Brain microvascular endothelial cell (primary cell): Measurements from ENCODE around the gene FOXR1.
"Not testable (repeated sequence)": the region's sequence is repeated elsewhere in the genome, so short reads cannot be mapped to it uniquely, and the experiment has no call there.

Experiments used
- DNase-seq: peaks from one replicate; pipeline ENCODE4 v3.0.0-alpha.2; 2020
- H3K27ac ChIP-seq: fragments of 250-450 bp; sonication (Bioruptor Pico); 2 replicates; pipeline ENCODE4 v1.5.1; 2020; ENCODE audit warnings: mild to moderate bottlenecking, moderate library complexity
- H3K27me3 ChIP-seq: fragments of 250-450 bp; sonication (Bioruptor Pico); replicated peaks from 2 replicates; pipeline ENCODE4 v1.5.1; 2020; ENCODE audit warnings: mild to moderate bottlenecking
- H3K36me3 ChIP-seq: fragments of 250-450 bp; sonication (Bioruptor Pico); replicated peaks from 2 replicates; pipeline ENCODE4 v1.5.1; 2020; ENCODE audit warnings: mild to moderate bottlenecking
- H3K4me3 ChIP-seq: 2 replicates; pipeline ENCODE4 v1.5.1; 2011; ENCODE audit warnings: low read depth, mild to moderate bottlenecking, control low read depth, low read length, moderate library complexity
- in situ Hi-C: cut with HindIII; loops from 2 replicates; pipeline ENCODE4 v1.10.0; 2017; ENCODE audit warnings: low sequenced_read_pairs, low pct_ligation_motif_present
- TF ChIP-seq, protein P1 (sequence below): IDR thresholded peaks from 2 replicates; pipeline ENCODE4 v1.5.1; 2011; ENCODE audit warnings: low read depth, mild to moderate bottlenecking, moderate library complexity, low read length, control low read depth, inconsistent platforms; ENCODE audit errors: missing control alignments

Gene FOXR1

DNA sequence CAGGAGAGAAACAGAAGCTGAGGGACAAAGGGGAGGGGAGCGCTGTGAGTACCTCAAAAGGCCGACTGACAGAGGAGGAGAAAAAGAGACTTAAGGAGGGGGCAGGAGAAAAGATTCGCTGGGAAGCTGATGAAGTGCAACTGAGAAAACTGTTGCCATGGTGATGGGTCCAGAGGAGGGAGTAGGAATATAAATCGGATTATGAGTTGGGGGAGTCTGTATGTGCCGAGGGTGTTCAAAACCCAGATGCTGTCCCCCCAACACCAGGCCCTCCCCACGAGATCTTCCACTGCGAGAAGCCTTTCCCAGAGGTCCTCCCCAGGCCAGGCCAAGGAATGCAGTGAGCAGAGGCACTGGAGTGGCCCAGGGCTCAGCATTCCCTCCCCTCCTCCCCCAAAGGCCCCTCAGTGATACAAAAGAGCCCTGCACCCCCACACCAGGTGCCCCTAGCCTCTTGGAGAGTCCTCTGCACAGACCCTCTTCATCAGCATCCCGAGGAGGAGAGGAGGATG lies 32.1 kb upstream of the FOXR1 start:
- no peak overlapping the region for H3K27ac ChIP-seq
- H3K27me3 ChIP-seq, result no peaks in the 10 kb centered on the region
- DNase-seq, result no peak
- in situ Hi-C loops, result loop anchor here (25.0 kb wide), 1 partner anchor 227 kb away; no protein-coding TSS in a partner anchor
- TF ChIP-seq, protein P1, sequence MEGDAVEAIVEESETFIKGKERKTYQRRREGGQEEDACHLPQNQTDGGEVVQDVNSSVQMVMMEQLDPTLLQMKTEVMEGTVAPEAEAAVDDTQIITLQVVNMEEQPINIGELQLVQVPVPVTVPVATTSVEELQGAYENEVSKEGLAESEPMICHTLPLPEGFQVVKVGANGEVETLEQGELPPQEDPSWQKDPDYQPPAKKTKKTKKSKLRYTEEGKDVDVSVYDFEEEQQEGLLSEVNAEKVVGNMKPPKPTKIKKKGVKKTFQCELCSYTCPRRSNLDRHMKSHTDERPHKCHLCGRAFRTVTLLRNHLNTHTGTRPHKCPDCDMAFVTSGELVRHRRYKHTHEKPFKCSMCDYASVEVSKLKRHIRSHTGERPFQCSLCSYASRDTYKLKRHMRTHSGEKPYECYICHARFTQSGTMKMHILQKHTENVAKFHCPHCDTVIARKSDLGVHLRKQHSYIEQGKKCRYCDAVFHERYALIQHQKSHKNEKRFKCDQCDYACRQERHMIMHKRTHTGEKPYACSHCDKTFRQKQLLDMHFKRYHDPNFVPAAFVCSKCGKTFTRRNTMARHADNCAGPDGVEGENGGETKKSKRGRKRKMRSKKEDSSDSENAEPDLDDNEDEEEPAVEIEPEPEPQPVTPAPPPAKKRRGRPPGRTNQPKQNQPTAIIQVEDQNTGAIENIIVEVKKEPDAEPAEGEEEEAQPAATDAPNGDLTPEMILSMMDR, result no peak
- H3K4me3 ChIP-seq, result no peak overlapping the region
- no peaks in the 10 kb centered on the region for H3K36me3 ChIP-seq

DNA sequence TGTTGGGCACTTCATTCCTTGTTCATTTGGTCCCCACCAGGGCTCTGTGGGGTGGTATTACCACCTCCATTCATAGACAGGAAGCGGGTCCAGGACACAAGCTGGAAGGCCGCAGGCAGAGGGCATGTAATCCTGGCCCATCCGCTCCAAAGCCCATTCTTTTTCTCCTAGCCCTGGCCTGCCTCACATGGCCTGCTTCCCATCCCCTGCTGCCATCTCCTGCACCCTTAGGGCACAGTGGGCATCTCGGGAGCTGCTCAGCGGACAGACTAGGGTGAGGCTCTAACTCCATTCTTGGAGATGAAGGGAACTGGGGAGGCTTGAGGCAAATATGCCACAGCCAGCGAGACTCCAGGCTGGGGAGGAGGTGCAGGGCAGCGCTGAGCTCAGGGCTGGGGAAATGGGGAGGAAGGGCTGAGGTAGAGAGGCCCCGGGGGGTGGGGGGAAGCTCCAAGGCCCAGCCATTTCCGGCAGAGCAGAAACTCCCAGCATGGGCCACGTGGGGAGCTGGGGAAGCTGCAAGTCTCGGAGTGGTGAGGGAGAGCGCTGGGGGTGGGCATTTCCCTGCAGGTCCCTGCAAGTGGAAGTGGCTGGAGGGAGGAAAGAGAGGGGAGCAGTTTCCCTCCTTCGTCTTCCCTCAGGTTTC lies 31.5 kb upstream of the FOXR1 start:
- Histone ChIP-seq H3K4me3 (no peak overlapping the region), H3K27ac (no peak overlapping the region), H3K27me3 (no peaks in the 10 kb centered on the region), H3K36me3 (no peaks in the 10 kb centered on the region)
- in situ Hi-C loops, result loop anchor here (25.0 kb wide), 1 partner anchor 228 kb away; no protein-coding TSS in a partner anchor
- no peak for DNase-seq
- TF ChIP-seq, protein P1, result no peak

DNA sequence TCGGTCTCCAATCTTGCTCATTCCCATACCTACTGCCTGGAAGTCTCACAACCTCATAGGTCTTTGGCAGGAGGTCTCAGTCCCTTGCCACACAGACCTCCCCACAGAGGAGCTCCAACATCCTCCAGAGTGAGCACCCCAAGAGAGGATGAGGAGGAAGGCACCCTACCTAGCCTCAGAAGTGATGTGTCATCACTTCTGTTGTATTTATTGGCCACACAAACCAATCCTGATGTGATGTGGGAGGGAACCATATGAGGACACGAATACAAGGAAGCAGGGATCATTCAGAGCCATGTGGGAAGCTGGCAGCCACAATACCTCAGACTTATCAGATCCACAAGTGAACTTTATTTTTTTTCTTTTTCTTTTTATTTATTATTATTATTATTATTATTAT lies 24.5 kb upstream of the FOXR1 start:
- Histone ChIP-seq H3K27me3 (peaks cover 2% of the 10 kb centered on the region), H3K27ac (no peak overlapping the region), H3K36me3 (no peaks in the 10 kb centered on the region), H3K4me3 (no peak overlapping the region)
- DNase-seq, result no peak
- TF ChIP-seq, protein P1, result no peak
- in situ Hi-C loops, result loop anchor here (25.0 kb wide), 1 partner anchor 235 kb away; no protein-coding TSS in a partner anchor

DNA sequence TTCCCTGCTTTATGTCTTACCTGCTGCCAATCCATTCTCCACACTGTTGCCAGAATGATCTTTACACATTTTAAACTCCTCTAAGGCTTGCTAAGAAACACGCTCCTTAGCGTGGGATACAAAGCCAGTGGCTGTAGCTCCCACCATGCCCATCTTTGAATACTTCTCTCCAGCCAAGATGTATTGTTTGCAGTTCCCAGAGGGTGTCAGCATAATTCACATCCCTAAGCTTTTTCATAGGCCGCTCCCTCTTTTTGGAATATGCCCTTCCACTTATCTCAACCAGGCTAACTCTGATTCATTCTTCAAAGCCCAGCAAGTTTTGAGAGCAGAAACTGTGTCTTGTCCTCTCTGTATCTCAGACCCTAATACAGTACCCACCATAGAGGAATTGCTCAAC lies 23.6 kb upstream of the FOXR1 start:
- H3K27ac ChIP-seq, result no peak overlapping the region
- H3K4me3 ChIP-seq, result no peak overlapping the region
- in situ Hi-C loops, result loop anchor here (25.0 kb wide), 1 partner anchor 236 kb away; no protein-coding TSS in a partner anchor
- peaks cover 2% of the 10 kb centered on the region for H3K27me3 ChIP-seq
- TF ChIP-seq, protein P1, result no peak
- H3K36me3 ChIP-seq, result no peaks in the 10 kb centered on the region
- DNase-seq, result no peak

DNA sequence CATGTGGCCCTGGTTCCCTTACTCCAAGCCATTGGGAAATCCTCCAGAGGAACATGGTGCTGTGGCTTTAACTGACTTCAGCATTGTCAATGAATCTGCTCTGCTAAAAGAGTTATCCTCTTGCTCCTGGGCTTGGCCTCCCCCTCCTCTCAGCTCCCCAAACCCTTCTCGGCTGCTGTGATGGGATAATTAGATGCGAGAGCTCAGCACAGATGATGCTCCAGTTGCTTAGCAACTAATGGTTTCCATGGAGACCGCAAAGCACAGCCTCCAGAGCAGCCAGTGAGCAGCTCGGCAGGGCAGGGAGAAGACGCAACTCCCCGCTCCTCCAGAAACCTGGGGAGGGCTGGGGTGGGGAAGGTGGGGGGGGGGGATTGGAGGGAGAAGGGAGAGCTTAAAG lies 18.3 kb upstream of the FOXR1 start:
- Histone ChIP-seq H3K27me3 (peaks cover 2% of the 10 kb centered on the region), H3K27ac (no peak overlapping the region), H3K36me3 (no peaks in the 10 kb centered on the region), H3K4me3 (no peak overlapping the region)
- TF ChIP-seq, protein P1, result no peak
- peak; percentile 23 for DNase-seq
- in situ Hi-C loops, result no loop called here

DNA sequence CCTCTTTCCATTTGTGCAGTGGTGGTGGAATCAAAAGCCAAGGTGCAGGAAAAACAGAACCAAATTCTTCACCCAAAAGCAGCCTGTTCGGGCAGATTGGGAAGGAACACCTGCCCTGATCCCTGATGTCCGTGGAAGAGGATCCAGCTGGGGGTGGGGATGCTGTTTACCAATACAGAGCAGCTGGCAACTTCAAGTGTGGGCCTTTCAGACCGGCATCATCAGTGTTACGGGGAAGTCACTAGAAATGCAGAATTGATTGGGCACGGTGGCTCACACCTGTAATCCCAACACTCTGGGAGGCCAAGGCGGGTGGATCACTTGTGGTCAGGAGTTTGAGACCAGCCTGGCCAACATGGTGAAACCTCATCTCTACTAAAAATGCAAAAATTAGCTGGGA lies 17.6 kb upstream of the FOXR1 start:
- DNase-seq, H3K4me3 ChIP-seq, H3K27me3 ChIP-seq, H3K27ac ChIP-seq, H3K36me3 ChIP-seq, in situ Hi-C loops: not testable (repeated sequence)
